ENCODE results near the gene KRTAP12-4.
"Not testable (repeated sequence)": the region's sequence is repeated elsewhere in the genome, so short reads cannot be mapped to it uniquely, and the experiment has no call there.

The KRTAP12-4 gene

GRCh38 chr21:44610157-44610843 lies 44.2 kb downstream of the KRTAP12-4 start:
- H3K9me3 ChIP-seq (ENCODE audit: control extremely low read depth in 1 of 5, control insufficient read depth in 4 of 5, insufficient read depth in 2 of 5, low read depth in 1 of 5, low read length in 4 of 5), result peaks cover 0 to 24% (median 6%) of the 10 kb centered on the region in 5 experiments
- H3K27me3 ChIP-seq (replicated peaks in 2 of 5; ENCODE audit: control insufficient read depth in 4 of 5, insufficient read depth in 5 of 5, low read length in 4 of 5); DNase-seq; H3K4me1 ChIP-seq (ENCODE audit: control extremely low read depth in 1 of 4, control insufficient read depth in 4 of 4, insufficient read depth in 4 of 4, low read length in 3 of 4); POLR2A ChIA-PET; H3K4me3 ChIP-seq (ENCODE audit: control insufficient read depth in 1 of 7, extremely low read depth in 1 of 7, insufficient read depth in 4 of 7, low read depth in 2 of 7, low read length in 6 of 7); H3K27ac ChIP-seq (ENCODE audit: insufficient read depth in 1 of 2, low read depth in 1 of 2, low read length in 2 of 2, poor library complexity in 1 of 2, severe bottlenecking in 2 of 2); H3K36me3 ChIP-seq (ENCODE audit: control insufficient read depth in 4 of 4, insufficient read depth in 4 of 4, low read length in 3 of 4): not testable (repeated sequence)
- 100% methylated on average over 2 of the region's 7 CpGs for WGBS (ENCODE audit: insufficient coverage)
- CTCF ChIA-PET, result interaction anchor here (0.6 kb wide), 1 partner anchor 1087 kb away, joined by 3 read pairs; no protein-coding TSS in a partner anchor

- H3K4me3 ChIP-seq (ENCODE audit: control insufficient read depth in 1 of 7, extremely low read depth in 1 of 7, insufficient read depth in 4 of 7, low read depth in 2 of 7, low read length in 6 of 7), result no peak overlapping the region
- no peak for DNase-seq
- no peak overlapping the region for H3K27ac ChIP-seq (ENCODE audit: insufficient read depth in 1 of 2, low read depth in 1 of 2, low read length in 2 of 2, poor library complexity in 1 of 2, severe bottlenecking in 2 of 2)
- peaks cover 0 to 6% (median 2%) of the 10 kb centered on the region in 5 experiments for H3K27me3 ChIP-seq (replicated peaks in 2 of 5; ENCODE audit: control insufficient read depth in 4 of 5, insufficient read depth in 5 of 5, low read length in 4 of 5)
- H3K9me3 ChIP-seq (ENCODE audit: control extremely low read depth in 1 of 5, control insufficient read depth in 4 of 5, insufficient read depth in 2 of 5, low read depth in 1 of 5, low read length in 4 of 5), result peaks cover 0 to 30% (median 10%) of the 10 kb centered on the region in 5 experiments
- no peaks in the 10 kb centered on the region for H3K36me3 ChIP-seq (ENCODE audit: control insufficient read depth in 4 of 4, insufficient read depth in 4 of 4, low read length in 3 of 4)
- ChIA-PET CTCF (no interaction called here), POLR2A (no interaction called here)
- H3K4me1 ChIP-seq (ENCODE audit: control extremely low read depth in 1 of 4, control insufficient read depth in 4 of 4, insufficient read depth in 4 of 4, low read length in 3 of 4), result no peaks in the 10 kb centered on the region
These were observed 45.3 kb downstream of the KRTAP12-4 start for GRCh38 chr21:44609193-44609592.

- H3K27me3 ChIP-seq (replicated peaks in 2 of 5; ENCODE audit: control insufficient read depth in 4 of 5, insufficient read depth in 5 of 5, low read length in 4 of 5), result peaks cover 0 to 13% (median 5%) of the 10 kb centered on the region in 5 experiments
- POLR2A ChIA-PET, result no interaction called here
- CTCF ChIA-PET, result no interaction called here
- 83% methylated on average over 2 of the region's 4 CpGs for WGBS (ENCODE audit: insufficient coverage)
- H3K4me1 ChIP-seq (ENCODE audit: control extremely low read depth in 1 of 4, control insufficient read depth in 4 of 4, insufficient read depth in 4 of 4, low read length in 3 of 4), result no peaks in the 10 kb centered on the region
- H3K9me3 ChIP-seq (ENCODE audit: control extremely low read depth in 1 of 5, control insufficient read depth in 4 of 5, insufficient read depth in 2 of 5, low read depth in 1 of 5, low read length in 4 of 5), result peaks cover 0 to 31% (median 8%) of the 10 kb centered on the region in 5 experiments
- no peaks in the 10 kb centered on the region for H3K36me3 ChIP-seq (ENCODE audit: control insufficient read depth in 4 of 4, insufficient read depth in 4 of 4, low read length in 3 of 4)
- H3K27ac ChIP-seq (ENCODE audit: insufficient read depth in 1 of 2, low read depth in 1 of 2, low read length in 2 of 2, poor library complexity in 1 of 2, severe bottlenecking in 2 of 2), result no peak overlapping the region
- no peak overlapping the region for H3K4me3 ChIP-seq (ENCODE audit: control insufficient read depth in 1 of 7, extremely low read depth in 1 of 7, insufficient read depth in 4 of 7, low read depth in 2 of 7, low read length in 6 of 7)
- DNase-seq, result no peak
These were observed 48.0 kb downstream of the KRTAP12-4 start for GRCh38 chr21:44606495-44606894.
